Ovary (tissue), 3 donors: ENCODE results near the gene LMLN.

ENCODE experiments used
- EP300 ChIP-seq: sonication (generic); formaldehyde crosslinking; IDR thresholded peaks from one replicate; pipeline ENCODE4 v1.6.1; 2017; ENCODE audit warnings: antibody characterized with exemption
- POLR2A ChIP-seq: fragments of 450-650 bp; IDR thresholded peaks from one replicate; pipeline ENCODE4 v1.6.1; 2017; ENCODE audit warnings: antibody characterized with exemption, mild to moderate bottlenecking, moderate library complexity
- TF ChIP-seq, protein P1 (sequence below), 3 donors: fragments of 450-650 bp in 2 of 3; fragments of 200-600 bp in 1 of 3; IDR thresholded peaks; one replicate each; pipeline versions ENCODE4 v1.5.1 to v1.8.0; 2016 to 2022; ENCODE audit warnings: antibody characterized with exemption in 3 of 3, mild to moderate bottlenecking in 1 of 3
- donor health status: DM: no; HTN: no; CAD: no.

DNA sequence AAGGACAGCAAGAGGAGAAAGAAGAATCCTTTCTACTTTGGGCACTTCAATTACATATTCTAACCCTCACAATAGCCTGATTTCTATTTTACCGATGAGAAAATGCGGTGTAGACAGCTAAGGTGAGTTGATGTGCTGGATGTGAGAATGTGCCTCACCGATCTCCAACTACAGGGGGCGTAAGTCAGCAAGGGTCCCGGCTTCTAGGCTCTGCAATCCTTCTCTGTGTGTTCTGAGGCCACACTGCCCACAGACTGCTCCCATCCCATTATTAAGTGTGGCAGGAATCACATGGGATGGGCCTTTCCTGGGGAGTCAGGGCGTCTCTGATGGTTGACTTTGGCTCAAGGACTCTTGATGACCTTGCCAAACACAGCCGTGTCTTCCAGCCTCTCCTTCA, 33.6 kb upstream of the LMLN start:
- TF ChIP-seq, protein P1, sequence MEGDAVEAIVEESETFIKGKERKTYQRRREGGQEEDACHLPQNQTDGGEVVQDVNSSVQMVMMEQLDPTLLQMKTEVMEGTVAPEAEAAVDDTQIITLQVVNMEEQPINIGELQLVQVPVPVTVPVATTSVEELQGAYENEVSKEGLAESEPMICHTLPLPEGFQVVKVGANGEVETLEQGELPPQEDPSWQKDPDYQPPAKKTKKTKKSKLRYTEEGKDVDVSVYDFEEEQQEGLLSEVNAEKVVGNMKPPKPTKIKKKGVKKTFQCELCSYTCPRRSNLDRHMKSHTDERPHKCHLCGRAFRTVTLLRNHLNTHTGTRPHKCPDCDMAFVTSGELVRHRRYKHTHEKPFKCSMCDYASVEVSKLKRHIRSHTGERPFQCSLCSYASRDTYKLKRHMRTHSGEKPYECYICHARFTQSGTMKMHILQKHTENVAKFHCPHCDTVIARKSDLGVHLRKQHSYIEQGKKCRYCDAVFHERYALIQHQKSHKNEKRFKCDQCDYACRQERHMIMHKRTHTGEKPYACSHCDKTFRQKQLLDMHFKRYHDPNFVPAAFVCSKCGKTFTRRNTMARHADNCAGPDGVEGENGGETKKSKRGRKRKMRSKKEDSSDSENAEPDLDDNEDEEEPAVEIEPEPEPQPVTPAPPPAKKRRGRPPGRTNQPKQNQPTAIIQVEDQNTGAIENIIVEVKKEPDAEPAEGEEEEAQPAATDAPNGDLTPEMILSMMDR (IDR thresholded peaks at IDR 0.05): no peak
- TF ChIP-seq POLR2A (no peak), EP300 (no peak)
